GM12878 (cell line): ENCODE data around the gene CMTM1. TPM values are rescaled to one million over a fixed set of nuclear protein-coding genes. Genes with fewer than 3 reads are reported as not detected.

ENCODE experiments used
- ATAC-seq: fragments of 200-7000 bp; cut with Tn5 transposase; 3 replicates; pipeline ENCODE4 v1.9.1; 2020; ENCODE audit warnings: mild to moderate bottlenecking, moderate library complexity
- BruUV-seq: library from RNA; stranded (reverse); fragments of 400-500 nt; replicated peaks from 2 replicates; lab custom pipeline; 2021; lab: Mats Ljungman, UMichigan
- CTCF ChIA-PET: fragments of 300-600 bp; sonication (Branson Sonifier 250); formaldehyde crosslinking; extraction: SDS; loops from one replicate; lab custom pipeline; 2021; ENCODE audit warnings: inconsistent platforms; lab: Yijun Ruan, JAX
- POLR2A ChIA-PET: fragments of 350-600 bp; formaldehyde crosslinking; extraction: SDS; loops from one replicate; lab custom pipeline; 2021; ENCODE audit warnings: inconsistent platforms; lab: Charles Lee
- RAD21 ChIA-PET: fragments of 300-600 bp; sonication (Branson Sonifier 250); formaldehyde crosslinking; loops from one replicate; lab custom pipeline; 2023; ENCODE audit warnings: antibody characterized with exemption; ENCODE audit not compliant: unreplicated experiment; lab: Charles Lee
- SMC1A ChIA-PET: fragments of 300-600 bp; sonication (Branson Sonifier 250); formaldehyde crosslinking; loops from one replicate; lab custom pipeline; 2023; ENCODE audit not compliant: unreplicated experiment, uncharacterized antibody; lab: Charles Lee
- DNase-seq: peaks from one replicate; pipeline ENCODE4 v3.0.0-alpha.2; 2011; ENCODE audit warnings: low read depth, low spot score
- FAIRE-seq: peaks from 3 replicates; lab custom pipeline; 2011; peaks lifted over from hg19 to GRCh38; lab: Jason Lieb, UNC
- H2AFZ ChIP-seq: 2 replicates; pipeline ENCODE4 v1.6.0; 2011; ENCODE audit warnings: low read depth, low read length, control low read depth; ENCODE audit not compliant: control insufficient read depth
- H3K27ac ChIP-seq: 2 replicates; pipeline ENCODE4 v1.5.1; 2011; ENCODE audit warnings: control low read depth; ENCODE audit not compliant: control insufficient read depth, insufficient read depth
- H3K27me3 ChIP-seq, 2 experiments: replicated peaks in 1 of 2; 2 replicates each; pipeline versions ENCODE4 v1.6.0 to v1.6.1; 2011; ENCODE audit warnings: low read length in 1 of 2; ENCODE audit not compliant: control insufficient read depth in 2 of 2, insufficient read depth in 2 of 2
- H3K36me3 ChIP-seq, 2 experiments: 2 replicates each; pipeline ENCODE4 v1.5.1; 2011; ENCODE audit warnings: low read length in 1 of 2; ENCODE audit not compliant: control insufficient read depth in 2 of 2, insufficient read depth in 2 of 2
- H3K4me1 ChIP-seq: 2 replicates; pipeline ENCODE4 v1.6.1; 2011; ENCODE audit warnings: mild to moderate bottlenecking, low read length, moderate library complexity, mixed read lengths; ENCODE audit not compliant: control insufficient read depth, insufficient read depth
- H3K4me2 ChIP-seq: 2 replicates; pipeline ENCODE4 v1.6.0; 2011; ENCODE audit warnings: control low read depth; ENCODE audit not compliant: control insufficient read depth, insufficient read depth
- H3K4me3 ChIP-seq: fragments of 200-600 bp; sonication (generic); 2 replicates; pipeline ENCODE4 v1.5.1; 2016
- H3K79me2 ChIP-seq: 2 replicates; pipeline ENCODE4 v1.6.0; 2011; ENCODE audit warnings: low read length; ENCODE audit not compliant: control insufficient read depth, insufficient read depth
- H3K9ac ChIP-seq: 2 replicates; pipeline ENCODE4 v1.8.0; 2011; ENCODE audit warnings: low read length, control low read depth, mixed read lengths; ENCODE audit not compliant: control insufficient read depth, insufficient read depth
- H3K9me3 ChIP-seq: replicated peaks from 3 replicates; pipeline ENCODE4 v1.5.1; 2011; ENCODE audit warnings: mild to moderate bottlenecking, low read length; ENCODE audit not compliant: control insufficient read depth, insufficient read depth
- H4K20me1 ChIP-seq: 2 replicates; pipeline ENCODE4 v1.6.0; 2011; ENCODE audit not compliant: control insufficient read depth, insufficient read depth
- ETV6 ChIP-seq, 2 experiments: fragments of 450-650 bp in 1 of 2; IDR thresholded peaks in 1 of 2; conservative IDR thresholded peaks in 1 of 2; 2 replicates each; pipeline ENCODE4 v1.6.1; 2014; ENCODE audit warnings: antibody characterized with exemption in 1 of 2, borderline replicate concordance in 1 of 2, low read depth in 1 of 2, mild to moderate bottlenecking in 1 of 2, moderate library complexity in 1 of 2
- FOXK2 ChIP-seq: fragments of 450-650 bp; IDR thresholded peaks from 2 replicates; pipeline ENCODE4 v1.6.1; 2017; ENCODE audit warnings: mild to moderate bottlenecking, moderate library complexity
- GATAD2B ChIP-seq: fragments of 450-650 bp; conservative IDR thresholded peaks from 2 replicates; pipeline ENCODE4 v1.6.1; 2017; ENCODE audit warnings: low read depth, mild to moderate bottlenecking, moderate library complexity
- JUND ChIP-seq: IDR thresholded peaks from 2 replicates; pipeline ENCODE4 v1.6.1; 2012; ENCODE audit warnings: low read depth, mild to moderate bottlenecking, low read length, improper control_type of control experiment, moderate library complexity
- NFYA ChIP-seq: IDR thresholded peaks from 2 replicates; pipeline ENCODE4 v1.6.1; 2011; ENCODE audit warnings: low read depth, mild to moderate bottlenecking, low read length, improper control_type of control experiment, borderline replicate concordance
- RELB ChIP-seq: fragments of 450-650 bp; IDR thresholded peaks from 2 replicates; pipeline ENCODE4 v1.6.1; 2017; ENCODE audit warnings: low read depth, mild to moderate bottlenecking, moderate library complexity
- SMC3 ChIP-seq: IDR thresholded peaks from 2 replicates; pipeline ENCODE4 v1.6.1; 2011; ENCODE audit warnings: low read length, improper control_type of control experiment, borderline replicate concordance
- SP1 ChIP-seq: IDR thresholded peaks from one replicate; pipeline ENCODE4 v1.6.1; 2011; ENCODE audit warnings: low read depth, low read length
- STAT1 ChIP-seq: fragments of 450-650 bp; conservative IDR thresholded peaks from 2 replicates; pipeline ENCODE4 v1.6.1; 2014; ENCODE audit warnings: antibody characterized with exemption, mild to moderate bottlenecking
- WGBS: methylation state at CpG from one replicate; pipeline ENCODE4 v1.1.6; 2016; ENCODE audit warnings: low lambda C conversion rate; ENCODE audit not compliant: insufficient replicate concordance, insufficient coverage; ENCODE audit errors: missing lambda C conversion rate; 5-methylcytosine and 5-hydroxymethylcytosine counted together
- in situ Hi-C: fragments of 300-500 bp; cut with MboI; formaldehyde crosslinking; loops from 9 replicates; pipeline ENCODE4 v1.14.3; 2018; ENCODE audit warnings: mixed read lengths
- intact Hi-C: fragments of 100-400 bp; cut with micrococcal nuclease; formaldehyde crosslinking; loops from one replicate; pipeline ENCODE4 v1.14.2; 2022; ENCODE audit not compliant: unreplicated experiment
- polyA plus RNA-seq, 11 experiments: library from polyadenylated mRNA; depleted of rRNA in 4 of 11; unstranded in 6 of 11; stranded (reverse) in 5 of 11; fragments of >200 nt; fragmentation: Nextera tagmentation in 4 of 11; fragmentation: Illumina TruSeq in 1 of 11; extraction: Ambion mirVana in 4 of 11; extraction: Trizol in 1 of 11; gene quantifications; 1 replicate in 1 of 11; 2 replicates in 10 of 11; pipeline versions ENCODE4 v1.2.1 to v1.2.3, GENCODE V29; 2011 to 2016; ENCODE audit warnings: inconsistent platforms in 2 of 11, missing spikeins in 2 of 11, low read depth in 1 of 11
- total RNA-seq, 4 experiments: library from RNA; depleted of rRNA in 3 of 4; stranded (reverse); fragments of >200 nt in 3 of 4; fragmentation: Illumina TruSeq in 1 of 4; extraction: Trizol in 1 of 4; gene quantifications; 2 replicates each; pipeline versions ENCODE4 v1.2.1 to v1.2.3, GENCODE V29; 2013 to 2021
- TF ChIP-seq, protein P1 (sequence below): IDR thresholded peaks from 2 replicates; pipeline ENCODE4 v1.6.1; 2012; ENCODE audit warnings: low read depth, low read length, improper control_type of control experiment
- TF ChIP-seq, protein P2 (sequence below): fragments of 450-650 bp; IDR thresholded peaks from 2 replicates; pipeline ENCODE4 v1.6.1; 2018; ENCODE audit warnings: borderline replicate concordance, mild to moderate bottlenecking; ENCODE audit not compliant: partially characterized antibody
- TF ChIP-seq, protein P3 (sequence below): IDR thresholded peaks from 2 replicates; pipeline ENCODE4 v1.6.1; 2012; ENCODE audit warnings: low read depth, low read length, improper control_type of control experiment

CMTM1 gene
- total and polyA plus RNA-seq, 10 of the 15 experiments (the other 5 are each of a cell fraction or from before 2014, with no cell fraction given), result 0.09 to 3.0 (median 1.4) TPM; not detected in 2

- TF ChIP-seq ETV6 (conservative IDR thresholded peaks at IDR 0.05 in 1 of 2, IDR thresholded peaks at IDR 0.05 in 1 of 2; ENCODE audit: borderline replicate concordance in 1 of 2, low read depth in 1 of 2) (no peak), GATAD2B (no peak)
- TF ChIP-seq, protein P1, sequence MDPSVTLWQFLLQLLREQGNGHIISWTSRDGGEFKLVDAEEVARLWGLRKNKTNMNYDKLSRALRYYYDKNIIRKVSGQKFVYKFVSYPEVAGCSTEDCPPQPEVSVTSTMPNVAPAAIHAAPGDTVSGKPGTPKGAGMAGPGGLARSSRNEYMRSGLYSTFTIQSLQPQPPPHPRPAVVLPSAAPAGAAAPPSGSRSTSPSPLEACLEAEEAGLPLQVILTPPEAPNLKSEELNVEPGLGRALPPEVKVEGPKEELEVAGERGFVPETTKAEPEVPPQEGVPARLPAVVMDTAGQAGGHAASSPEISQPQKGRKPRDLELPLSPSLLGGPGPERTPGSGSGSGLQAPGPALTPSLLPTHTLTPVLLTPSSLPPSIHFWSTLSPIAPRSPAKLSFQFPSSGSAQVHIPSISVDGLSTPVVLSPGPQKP, result no peak
These were observed 15.2 kb downstream of the CMTM1 start (continued) for GRCh38 chr16:66581246-66581952.

GRCh38 chr16:66585481-66586239 is 19.4 kb downstream of the CMTM1 start:
- ATAC-seq (no peak), FAIRE-seq (no peak), DNase-seq (no peak)
- no peak overlapping the region for H3K4me3 ChIP-seq
- peaks cover 3% of the 10 kb centered on the region; the same call in 1 of the 2 replicates for H3K4me1 ChIP-seq
- ChIA-PET POLR2A (interaction anchor here (0.9 kb wide), 1 partner anchor 287 kb away, joined by 3 read pairs; no protein-coding TSS in a partner anchor), RAD21 (interaction anchor here (1.1 kb wide), 1 partner anchor 23 kb away, joined by 3 read pairs; no protein-coding TSS in a partner anchor), SMC1A (interaction anchor here (1.3 to 2.1 kb wide), 3 partner anchors 22 to 70 kb away, joined by 5 to 6 read pairs (median 5); no protein-coding TSS in a partner anchor), CTCF (interaction anchor here (1.1 to 1.2 kb wide), 3 partner anchors 74 to 109 kb away, joined by 3 to 4 read pairs (median 4); no protein-coding TSS in a partner anchor)
- intact Hi-C loops (no loop called here), in situ Hi-C loops (loop anchor here (5.0 kb wide), 1 partner anchor 178 kb away; no protein-coding TSS in a partner anchor)
- no peak overlapping the region for H3K9ac ChIP-seq
- H3K27me3 ChIP-seq, result no peaks in the 10 kb centered on the region; a peak in 1 of 4 replicates
- 27% methylated on average over 10 of the region's 10 CpGs for WGBS
- H3K36me3 ChIP-seq, result no peaks in the 10 kb centered on the region
- H3K79me2 ChIP-seq, result no peaks in the 10 kb centered on the region
- H2AFZ ChIP-seq, result no peak overlapping the region
- no peak overlapping the region for H3K27ac ChIP-seq
- no peaks in the 10 kb centered on the region for H4K20me1 ChIP-seq
- no peak overlapping the region for H3K4me2 ChIP-seq
- TF ChIP-seq FOXK2 (no peak), STAT1 (no peak), RELB (no peak), NFYA (no peak), JUND (no peak), SMC3 (no peak), SP1 (no peak)
- TF ChIP-seq, protein P2, sequence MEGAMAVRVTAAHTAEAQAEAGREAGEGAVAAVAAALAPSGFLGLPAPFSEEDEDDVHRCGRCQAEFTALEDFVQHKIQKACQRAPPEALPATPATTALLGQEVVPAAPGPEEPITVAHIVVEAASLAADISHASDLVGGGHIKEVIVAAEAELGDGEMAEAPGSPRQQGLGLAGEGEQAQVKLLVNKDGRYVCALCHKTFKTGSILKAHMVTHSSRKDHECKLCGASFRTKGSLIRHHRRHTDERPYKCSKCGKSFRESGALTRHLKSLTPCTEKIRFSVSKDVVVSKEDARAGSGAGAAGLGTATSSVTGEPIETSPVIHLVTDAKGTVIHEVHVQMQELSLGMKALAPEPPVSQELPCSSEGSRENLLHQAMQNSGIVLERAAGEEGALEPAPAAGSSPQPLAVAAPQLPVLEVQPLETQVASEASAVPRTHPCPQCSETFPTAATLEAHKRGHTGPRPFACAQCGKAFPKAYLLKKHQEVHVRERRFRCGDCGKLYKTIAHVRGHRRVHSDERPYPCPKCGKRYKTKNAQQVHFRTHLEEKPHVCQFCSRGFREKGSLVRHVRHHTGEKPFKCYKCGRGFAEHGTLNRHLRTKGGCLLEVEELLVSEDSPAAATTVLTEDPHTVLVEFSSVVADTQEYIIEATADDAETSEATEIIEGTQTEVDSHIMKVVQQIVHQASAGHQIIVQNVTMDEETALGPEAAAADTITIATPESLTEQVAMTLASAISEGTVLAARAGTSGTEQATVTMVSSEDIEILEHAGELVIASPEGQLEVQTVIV, result no peak
- TF ChIP-seq, protein P3, sequence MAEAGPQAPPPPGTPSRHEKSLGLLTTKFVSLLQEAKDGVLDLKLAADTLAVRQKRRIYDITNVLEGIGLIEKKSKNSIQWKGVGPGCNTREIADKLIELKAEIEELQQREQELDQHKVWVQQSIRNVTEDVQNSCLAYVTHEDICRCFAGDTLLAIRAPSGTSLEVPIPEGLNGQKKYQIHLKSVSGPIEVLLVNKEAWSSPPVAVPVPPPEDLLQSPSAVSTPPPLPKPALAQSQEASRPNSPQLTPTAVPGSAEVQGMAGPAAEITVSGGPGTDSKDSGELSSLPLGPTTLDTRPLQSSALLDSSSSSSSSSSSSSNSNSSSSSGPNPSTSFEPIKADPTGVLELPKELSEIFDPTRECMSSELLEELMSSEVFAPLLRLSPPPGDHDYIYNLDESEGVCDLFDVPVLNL, result no peak
- H3K9me3 ChIP-seq, result no peaks in the 10 kb centered on the region
- BruUV-seq, result no TSS peak
